HG02678 (cell line): Measurements from ENCODE around the gene DLX1.
A peak's percentile ranks its signal among the peaks of the same experiment; 100 is the strongest.
"Not testable (repeated sequence)": the region's sequence is repeated elsewhere in the genome, so short reads cannot be mapped to it uniquely, and the experiment has no call there.

Experiments used
- ATAC-seq: cut with Tn5 transposase; IDR thresholded peaks from one replicate; pipeline ENCODE4 v1.9.1; 2021; ENCODE audit warnings: mild to moderate bottlenecking, moderate library complexity; ENCODE audit not compliant: unreplicated experiment

Gene DLX1

DNA sequence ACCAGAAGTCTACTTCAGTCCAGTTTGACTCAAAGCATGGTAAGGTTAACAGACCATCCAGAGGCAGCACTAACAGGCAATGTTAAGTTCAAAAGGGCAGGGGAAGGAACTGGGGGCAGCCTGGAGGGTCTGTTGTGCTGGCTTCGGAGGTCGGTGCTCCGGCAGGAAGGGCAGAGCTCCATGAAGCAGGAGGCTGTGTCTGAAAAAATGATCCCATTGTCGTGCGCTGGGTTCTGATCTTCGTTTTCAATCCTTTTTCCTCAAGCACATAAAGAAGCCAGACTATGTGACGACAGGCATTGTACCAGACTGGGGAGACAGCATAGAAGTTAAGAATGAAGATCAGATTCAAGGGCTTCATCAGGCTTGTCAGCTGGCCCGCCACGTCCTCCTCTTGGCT, 21.9 kb upstream of the DLX1 start:
- ATAC-seq: no peak

- no peak for ATAC-seq
These were observed 20.2 kb upstream of the DLX1 start for GRCh38 chr2:172065111-172065510.

- no peak for ATAC-seq
These were observed 18.9 kb upstream of the DLX1 start for GRCh38 chr2:172066394-172066886.

DNA sequence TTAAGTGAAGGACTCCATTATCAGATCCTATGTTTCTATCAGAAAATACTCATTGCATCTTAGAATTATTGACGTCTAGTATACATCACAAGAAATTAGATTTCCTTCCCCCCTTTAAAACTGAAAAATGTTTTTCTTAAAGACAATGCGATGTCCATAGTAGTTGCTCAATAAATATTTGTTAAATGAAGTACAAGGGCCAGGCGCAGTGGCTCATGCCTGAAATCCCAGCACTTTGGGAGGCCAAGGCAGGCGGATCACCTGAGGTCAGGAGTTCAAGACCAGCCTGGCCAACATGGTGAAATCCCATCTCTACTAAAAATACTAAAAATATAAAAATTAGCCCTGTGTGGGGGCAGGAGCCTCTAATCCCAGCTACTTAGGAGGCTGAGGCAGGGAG, 17.4 kb upstream of the DLX1 start:
- ATAC-seq: not testable (repeated sequence)

- no peak for ATAC-seq
These were observed 14.4 kb upstream of the DLX1 start for GRCh38 chr2:172070936-172071335.

- no peak for ATAC-seq
These were observed 13.0 kb upstream of the DLX1 start for GRCh38 chr2:172072303-172072702.

GRCh38 chr2:172072706-172073105, 12.6 kb upstream of the DLX1 start:
- no peak for ATAC-seq

DNA sequence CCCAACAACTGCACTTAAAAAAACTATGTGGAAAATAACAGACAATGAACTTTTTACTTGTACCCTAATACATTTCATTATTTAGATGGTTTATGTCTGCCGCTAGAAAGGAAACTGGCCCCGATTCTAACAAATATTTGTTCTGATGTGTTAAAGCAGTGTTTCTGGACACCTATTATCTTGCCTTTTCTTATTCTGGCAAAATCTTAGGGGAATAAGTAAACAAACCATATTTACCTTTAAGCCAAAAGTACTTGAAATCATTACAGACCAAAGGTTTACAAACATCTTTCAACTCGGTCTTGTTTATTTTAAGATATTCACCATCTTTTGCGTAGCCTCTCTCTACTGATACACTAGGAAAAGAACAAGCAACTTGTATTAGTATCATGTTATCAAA, 11.8 kb upstream of the DLX1 start:
- ATAC-seq: no peak

GRCh38 chr2:172074254-172074653, 11.1 kb upstream of the DLX1 start:
- ATAC-seq: no peak

DNA sequence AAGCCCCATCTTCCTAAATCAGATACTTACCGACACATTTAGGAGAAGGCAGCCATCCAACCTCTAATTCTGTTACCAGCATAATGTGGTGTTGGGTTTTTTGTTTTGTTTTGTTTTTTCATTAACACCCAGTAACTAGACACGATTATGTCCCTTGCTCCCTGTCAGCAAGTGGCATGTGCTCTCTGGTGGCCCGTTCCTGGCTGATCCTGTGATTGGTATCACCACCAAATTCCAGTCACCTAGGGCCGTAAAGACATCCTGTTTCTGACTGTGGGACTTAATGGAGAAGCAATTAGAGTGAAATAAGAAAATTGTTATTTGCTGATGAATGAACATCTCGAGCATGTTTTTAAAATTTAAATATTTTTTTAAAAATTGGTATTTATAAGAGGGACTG, 5.9 kb upstream of the DLX1 start:
- no peak for ATAC-seq

DNA sequence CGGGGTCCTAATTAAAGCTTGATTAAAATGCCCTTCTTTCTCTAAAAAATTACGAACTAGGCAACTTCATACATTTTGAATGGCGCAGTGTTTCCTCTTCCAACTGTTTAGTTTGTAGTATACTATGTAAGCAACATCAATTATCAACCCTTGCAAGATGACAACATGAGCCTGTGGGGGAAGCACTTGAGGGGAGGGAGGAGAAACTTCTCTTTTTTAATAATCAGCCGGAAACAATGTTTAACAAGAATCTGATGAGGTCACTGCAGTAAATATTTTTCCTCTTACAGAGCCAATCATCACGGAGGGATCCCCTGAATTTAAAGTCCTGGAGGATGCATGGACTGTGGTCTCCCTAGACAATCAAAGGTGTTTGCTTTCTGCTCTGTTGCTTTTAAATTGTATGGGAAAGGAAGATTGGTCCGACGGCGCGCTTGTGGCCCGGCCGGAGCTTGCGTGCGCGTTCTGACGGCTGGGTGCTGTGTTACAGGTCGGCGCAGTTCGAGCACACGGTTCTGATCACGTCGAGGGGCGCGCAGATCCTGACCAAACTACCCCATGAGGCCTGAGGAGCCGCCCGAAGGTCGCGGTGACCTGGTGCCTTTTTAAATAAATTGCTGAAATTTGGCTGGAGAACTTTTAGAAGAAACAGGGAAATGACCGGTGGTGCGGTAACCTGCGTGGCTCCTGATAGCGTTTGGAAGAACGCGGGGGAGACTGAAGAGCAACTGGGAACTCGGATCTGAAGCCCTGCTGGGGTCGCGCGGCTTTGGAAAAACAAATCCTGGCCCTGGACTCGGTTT, 5.3 kb upstream of the DLX1 start:
- no peak for ATAC-seq

GRCh38 chr2:172080641-172081220, 4.6 kb upstream of the DLX1 start:
- no peak for ATAC-seq

GRCh38 chr2:172081221-172082022, 3.9 kb upstream of the DLX1 start:
- ATAC-seq: no peak

- ATAC-seq: no peak
These were observed 3.0 kb upstream of the DLX1 start for GRCh38 chr2:172082105-172082943.

GRCh38 chr2:172082944-172083627, 2.2 kb upstream of the DLX1 start:
- no peak for ATAC-seq

- ATAC-seq: no peak
These were observed 1.5 kb upstream of the DLX1 start for GRCh38 chr2:172083628-172084394.

- ATAC-seq: no peak
These were observed 987 bp upstream of the DLX1 start for GRCh38 chr2:172084395-172084644.

DNA sequence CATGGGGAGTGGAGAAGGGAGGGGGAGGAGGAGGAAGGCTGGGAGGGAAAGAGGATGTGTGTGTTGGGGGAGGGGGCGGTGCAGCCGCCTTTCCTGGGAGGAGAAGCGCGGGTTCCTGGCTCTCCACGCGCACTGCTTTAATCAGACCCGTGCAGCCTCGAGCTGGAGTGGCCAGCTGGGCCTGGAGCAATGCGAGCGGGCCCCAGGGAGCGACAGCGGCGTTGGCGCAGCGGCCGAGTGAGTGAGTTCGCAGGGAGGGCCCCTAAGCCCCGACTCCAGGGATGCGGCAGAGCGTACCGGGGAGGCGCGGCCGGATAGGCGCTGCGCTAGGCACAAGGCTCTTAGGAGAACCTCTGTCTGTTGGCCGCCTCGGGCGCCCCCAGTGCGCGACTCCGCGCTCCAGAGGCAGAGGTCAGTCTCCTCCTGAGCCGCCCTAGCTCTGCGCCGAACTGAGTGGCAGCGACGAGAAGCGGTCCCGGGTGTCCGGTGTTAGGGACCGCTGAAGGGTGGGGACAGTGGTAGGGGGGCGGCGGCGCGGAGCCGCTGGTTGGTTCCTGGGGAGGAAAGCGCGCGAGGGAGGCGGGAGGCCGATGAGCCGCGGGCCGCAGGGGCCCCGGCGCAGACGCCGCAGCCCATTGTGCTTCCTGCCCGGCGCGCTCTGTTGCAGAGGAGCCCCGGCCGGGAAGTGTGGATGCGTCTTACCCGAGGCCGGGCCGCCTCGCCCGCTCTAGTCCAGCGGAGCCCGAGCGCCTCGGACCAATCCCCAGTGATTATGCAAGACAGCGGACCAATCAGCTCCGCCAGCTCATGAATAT, 455 bp upstream of the DLX1 start:
- ATAC-seq: peak; percentile 88
